GM11168 (cell line): ENCODE results near the gene THSD4.

ENCODE experiments used
- in situ Hi-C: fragments of 300-500 bp; cut with MboI; formaldehyde crosslinking; loops from one replicate; pipeline ENCODE4 v1.12.0; 2022; ENCODE audit warnings: low sequenced_read_pairs; ENCODE audit not compliant: unreplicated experiment

The THSD4 gene

DNA sequence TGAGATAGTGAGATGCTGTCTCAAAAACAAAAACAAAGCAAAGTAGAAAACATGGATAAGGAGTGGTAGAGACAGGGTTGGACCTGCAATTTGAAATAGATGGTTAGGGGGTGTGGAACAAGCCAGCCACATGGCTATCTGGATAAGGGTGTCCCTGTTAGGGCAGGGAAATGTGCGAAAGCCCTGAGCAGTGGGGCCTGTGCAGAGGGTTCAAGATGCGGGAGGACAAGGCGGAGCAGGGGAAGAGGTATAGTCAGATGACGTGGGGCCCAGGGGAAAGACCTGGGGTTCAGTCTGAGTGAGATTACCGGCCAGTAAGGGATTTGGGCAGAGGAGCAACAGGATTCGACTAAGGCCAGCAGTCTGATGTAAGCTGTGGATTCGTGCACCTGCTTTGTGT is 676.7 kb downstream of the THSD4 start:
- in situ Hi-C loops, result no loop called here

DNA sequence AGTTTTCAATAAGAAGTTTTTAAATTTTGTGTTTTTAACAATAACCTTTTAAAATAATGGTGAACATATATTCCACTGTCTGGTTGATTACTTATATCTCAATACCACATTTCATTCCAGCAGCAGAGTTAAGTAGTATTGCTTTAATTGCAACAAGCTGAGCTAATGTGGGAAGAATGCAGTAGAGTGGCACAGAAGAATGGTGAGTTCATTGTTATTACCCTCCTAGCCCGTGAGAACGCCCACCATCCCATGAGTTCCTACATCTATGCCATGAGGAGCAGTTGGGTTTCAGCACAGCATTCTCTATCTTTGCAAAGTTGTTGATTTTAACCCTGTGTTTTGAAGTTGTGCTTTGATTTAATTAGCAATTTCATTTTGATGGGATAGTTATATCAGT is 677.2 kb downstream of the THSD4 start:
- in situ Hi-C loops, result no loop called here

DNA sequence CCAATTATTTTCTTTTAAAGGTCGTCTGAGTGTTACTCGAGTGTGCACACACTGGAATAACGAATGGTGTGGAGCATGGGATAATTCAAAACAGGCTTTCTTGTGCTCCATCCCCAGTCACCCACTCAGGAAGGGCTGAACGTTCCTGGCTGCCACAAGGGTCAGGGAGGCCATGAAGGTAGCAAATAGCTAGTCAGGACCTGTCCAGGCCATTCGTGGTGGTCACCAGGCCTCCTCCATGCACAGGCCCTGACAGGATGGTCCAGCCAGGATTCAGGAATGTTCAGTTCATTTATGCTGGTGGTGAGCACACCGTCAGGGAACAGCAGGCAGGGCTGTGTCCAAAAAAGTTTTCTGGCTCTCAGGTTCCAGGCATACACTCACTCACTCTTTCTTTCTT is 683.4 kb downstream of the THSD4 start:
- in situ Hi-C loops, result no loop called here

DNA sequence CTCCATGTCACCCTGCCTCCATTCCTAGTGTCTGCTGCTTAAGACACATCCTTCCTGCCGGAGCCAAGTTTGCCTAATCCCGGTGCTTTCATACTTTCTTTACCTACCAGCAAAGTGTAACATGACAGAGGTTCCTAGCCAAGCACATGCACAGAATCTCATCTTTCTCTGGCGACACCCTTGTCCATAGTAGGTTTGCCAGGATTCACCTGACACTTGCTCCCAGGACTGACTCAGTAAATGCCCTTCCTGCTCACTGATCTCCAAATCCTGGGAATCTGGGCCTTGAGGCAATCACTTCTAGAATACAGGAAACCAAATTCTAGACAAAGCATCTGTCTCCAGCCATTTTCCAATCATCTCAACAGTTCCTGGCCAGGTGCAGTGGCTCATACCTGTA is 684.9 kb downstream of the THSD4 start:
- in situ Hi-C loops, result loop anchor here (5.0 to 10.0 kb wide), 2 partner anchors 43 to 345 kb away; no protein-coding TSS in a partner anchor

DNA sequence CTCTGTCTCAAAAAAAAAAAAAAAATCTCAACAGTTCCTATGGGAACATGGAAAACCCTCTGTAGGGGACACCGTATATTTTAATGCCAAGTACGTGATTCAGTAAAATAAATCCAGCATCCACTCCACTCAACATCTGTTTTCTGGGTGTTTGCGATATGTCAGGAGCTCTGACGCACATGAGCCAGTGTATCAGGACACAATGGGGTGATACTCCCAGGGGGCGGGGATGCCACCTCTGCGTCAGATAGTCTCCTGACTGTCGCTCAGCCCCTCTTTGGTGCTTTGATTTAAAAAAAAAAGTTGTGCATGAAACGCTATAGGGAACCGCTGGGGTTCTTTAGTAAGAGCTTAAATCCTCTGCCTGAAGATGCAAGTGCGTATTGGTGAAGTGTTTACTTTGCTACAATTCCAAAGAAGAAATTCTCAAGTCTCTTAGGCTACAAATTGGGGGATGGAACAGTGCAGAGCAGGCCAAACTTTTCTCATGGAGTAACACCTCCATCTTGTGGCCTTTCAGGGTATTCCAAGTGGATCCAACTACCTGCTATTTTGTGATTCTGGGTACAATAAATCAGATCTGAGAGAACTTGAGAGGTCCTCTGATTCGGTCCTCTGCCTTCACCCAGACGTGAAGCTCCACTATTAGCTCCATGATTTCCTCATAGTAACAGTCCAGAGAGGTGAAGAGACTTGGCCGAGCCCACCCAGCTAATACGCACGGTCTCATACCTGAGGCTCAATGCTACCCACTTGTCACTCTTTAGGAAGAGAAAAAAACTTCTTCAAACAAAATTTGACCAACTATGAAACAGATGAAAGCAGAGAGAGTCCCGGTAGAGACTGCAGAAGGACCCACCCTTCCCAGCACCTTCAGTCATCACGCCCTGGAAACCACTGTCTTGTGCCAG is 685.8 kb downstream of the THSD4 start:
- in situ Hi-C loops, result loop anchor here (5.0 to 10.0 kb wide), 2 partner anchors 44 to 344 kb away; no protein-coding TSS in a partner anchor

DNA sequence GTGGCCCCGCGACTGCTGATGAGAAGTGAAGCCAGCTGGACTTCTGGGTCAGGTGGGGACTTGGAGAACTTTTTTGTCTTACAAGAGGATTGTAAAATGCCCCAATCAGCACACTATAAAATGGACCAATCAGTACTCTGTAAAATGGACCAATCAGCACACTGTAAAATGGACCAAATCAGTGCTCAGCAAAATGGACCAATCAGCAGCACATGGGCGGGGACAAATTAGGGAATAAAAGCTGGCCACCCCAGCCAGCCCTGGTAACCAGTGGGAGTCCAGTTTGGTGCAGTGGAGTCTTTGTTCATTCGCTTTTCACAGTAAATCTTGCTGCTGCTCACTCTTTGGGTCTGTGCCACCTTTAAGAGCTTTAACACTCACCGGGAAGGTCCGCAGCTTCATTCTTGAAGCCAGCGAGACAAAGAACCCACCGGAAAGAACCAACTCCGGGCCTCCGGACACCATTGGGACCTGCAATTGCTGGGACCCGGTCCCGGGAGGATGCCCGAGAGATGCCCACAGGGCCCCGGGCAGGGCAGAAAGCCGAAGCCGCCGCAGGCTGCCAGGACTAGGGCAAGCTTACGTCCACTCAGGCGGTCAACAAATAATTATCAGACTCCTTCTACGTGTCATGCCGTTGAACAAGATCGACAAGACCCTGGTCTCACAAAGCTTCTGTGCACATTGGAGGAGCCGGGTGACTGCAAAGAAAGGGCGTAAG is 686.8 kb downstream of the THSD4 start:
- in situ Hi-C loops, result loop anchor here (5.0 to 10.0 kb wide), 2 partner anchors 45 to 343 kb away; no protein-coding TSS in a partner anchor

DNA sequence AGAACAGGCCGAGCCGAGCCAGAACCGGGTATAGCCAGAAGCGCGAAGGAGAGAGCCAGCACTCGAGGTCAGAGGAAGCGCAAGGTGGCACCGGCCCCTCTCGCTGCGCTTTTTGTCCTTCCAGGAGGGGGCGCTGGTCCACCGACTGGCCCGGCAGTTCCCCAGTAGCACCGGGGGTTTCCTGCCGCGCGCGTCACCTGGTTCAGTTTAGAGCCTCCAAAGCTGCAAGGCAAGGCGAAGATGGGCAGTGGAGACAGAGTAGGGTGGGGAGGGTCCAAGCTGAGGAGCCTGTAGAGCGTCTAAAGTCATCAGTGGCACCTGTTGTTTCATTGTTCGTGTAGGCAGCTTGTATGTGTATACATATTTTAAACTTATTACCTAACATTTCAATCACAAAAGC is 687.5 kb downstream of the THSD4 start:
- in situ Hi-C loops, result loop anchor here (5.0 to 10.0 kb wide), 2 partner anchors 45 to 342 kb away; no protein-coding TSS in a partner anchor

DNA sequence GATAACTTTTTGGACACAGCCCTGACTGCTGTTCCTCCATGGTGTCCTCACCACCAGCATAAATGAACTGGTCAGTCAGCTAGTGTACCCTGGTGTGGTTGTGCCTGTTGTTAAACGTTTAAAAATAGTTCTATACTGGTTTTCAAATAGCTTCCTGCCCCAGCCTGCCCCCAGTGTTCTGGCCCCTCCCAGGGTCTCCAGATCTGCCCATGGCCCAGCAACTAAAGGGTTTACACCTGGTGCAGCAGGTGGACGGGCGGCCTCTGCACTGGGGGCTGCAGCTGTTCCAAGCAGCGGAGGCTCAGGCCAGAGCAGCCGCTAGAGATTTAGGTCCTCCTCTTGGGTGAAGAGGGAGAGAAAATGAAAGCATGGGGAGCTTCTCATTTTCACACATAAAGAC is 689.0 kb downstream of the THSD4 start:
- in situ Hi-C loops, result loop anchor here (5.0 to 10.0 kb wide), 2 partner anchors 47 to 341 kb away; no protein-coding TSS in a partner anchor

DNA sequence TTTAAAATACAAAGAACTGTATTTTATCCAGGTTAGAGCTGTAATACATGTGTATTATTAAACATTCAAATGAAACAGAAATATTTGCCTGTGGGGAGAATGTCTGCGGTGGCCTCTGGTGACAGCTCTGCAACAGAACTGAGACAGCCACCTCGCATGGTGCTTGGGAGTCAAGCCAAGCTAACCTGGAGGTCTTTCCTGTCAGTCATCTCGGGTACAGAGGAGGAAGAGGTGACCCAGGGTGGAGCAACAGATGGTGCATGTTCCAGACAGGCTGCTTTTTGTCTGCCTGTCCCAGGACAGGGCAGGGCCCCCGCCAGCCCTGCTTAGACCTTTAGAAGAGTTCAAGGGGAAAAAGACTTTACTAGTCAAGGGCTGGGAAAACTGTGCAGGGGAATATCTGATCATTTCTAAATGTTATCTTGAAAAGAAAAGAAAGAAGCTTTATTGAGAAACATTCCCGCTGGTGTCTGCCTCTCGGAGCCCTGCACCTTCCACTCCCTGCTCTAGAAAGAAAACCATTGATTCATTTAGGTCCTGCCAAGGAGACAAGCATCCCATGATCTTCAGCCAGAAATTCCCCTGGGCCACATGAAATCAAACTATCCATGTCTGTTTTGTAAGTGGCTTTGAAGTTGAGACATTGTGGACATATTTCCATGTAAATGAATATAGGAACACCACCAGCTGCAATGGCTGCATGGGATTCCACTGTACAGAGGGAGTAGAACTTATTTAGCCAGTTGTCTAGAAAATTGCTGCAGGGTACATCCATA is 689.6 kb downstream of the THSD4 start:
- in situ Hi-C loops, result loop anchor here (5.0 to 10.0 kb wide), 2 partner anchors 48 to 340 kb away; no protein-coding TSS in a partner anchor

DNA sequence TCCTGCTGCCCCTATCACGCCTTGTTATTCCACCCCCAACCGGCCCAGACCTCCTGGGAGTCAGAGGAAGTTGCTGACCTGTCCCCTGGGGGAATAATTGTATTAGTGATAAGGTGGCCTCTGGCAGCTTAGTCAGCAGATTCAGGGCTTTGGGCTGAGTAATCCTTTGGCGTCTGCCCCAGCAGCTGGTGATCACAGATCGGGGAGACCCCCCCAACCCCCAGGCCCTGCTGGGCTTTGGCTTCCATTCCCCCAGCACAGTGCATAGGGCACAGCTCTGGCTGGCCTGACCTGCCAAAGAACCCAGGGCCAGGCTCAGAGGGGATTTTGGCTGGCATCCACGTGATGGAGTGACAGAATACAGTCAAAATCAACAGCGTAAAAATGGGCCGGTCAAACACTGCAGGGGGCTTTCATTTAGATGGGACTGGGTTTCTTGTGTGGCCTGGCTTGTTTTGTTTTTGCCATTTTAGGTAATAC is 691.2 kb downstream of the THSD4 start:
- in situ Hi-C loops, result loop anchor here (10.0 kb wide), 1 partner anchor 338 kb away; no protein-coding TSS in a partner anchor

DNA sequence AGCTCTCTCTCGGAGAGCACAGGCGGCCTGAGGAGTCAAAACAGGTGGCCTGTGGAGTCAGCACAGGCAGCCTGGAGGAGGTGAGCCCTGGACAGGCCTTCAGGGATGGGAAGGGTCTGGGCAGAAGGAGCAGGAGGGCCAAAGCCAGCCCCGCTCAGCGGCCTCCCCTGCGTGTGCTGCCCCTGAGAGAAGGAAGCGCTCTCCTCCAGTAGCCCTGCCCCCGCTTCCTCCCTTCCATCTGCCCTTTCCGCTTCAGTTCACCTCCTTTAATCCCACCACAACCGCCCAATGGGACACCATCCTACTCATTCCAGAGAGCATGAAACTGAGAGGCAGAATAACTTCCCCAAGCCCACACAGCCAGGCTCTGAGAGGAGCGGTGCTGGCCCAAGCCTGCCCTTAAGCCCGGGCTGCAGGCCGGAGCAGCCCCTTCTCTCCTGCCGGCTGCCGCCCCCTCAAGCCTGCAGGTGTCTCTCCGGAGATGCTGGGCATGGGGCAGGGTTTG is 691.9 kb downstream of the THSD4 start:
- in situ Hi-C loops, result loop anchor here (10.0 kb wide), 1 partner anchor 338 kb away; no protein-coding TSS in a partner anchor

DNA sequence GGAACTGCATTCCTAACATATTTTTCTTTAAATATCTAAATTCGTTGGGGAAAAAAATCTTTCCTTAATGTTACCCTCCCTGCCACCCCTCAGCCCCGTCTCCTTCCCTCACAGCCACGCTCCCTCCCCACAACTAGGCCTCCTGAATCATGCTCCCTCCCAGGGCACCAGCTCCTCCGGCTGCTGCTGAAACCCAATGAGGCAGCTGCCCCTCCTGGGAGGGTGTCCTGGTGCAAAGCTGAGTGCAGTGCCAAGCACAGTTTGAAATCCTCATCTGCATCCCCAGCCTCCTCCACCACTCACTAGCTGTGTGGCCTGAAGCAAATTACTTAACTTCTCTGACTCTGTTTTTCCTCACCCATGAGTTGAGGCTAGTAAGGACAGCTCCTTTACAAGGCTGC is 692.4 kb downstream of the THSD4 start:
- in situ Hi-C loops, result loop anchor here (10.0 kb wide), 1 partner anchor 337 kb away; no protein-coding TSS in a partner anchor

DNA sequence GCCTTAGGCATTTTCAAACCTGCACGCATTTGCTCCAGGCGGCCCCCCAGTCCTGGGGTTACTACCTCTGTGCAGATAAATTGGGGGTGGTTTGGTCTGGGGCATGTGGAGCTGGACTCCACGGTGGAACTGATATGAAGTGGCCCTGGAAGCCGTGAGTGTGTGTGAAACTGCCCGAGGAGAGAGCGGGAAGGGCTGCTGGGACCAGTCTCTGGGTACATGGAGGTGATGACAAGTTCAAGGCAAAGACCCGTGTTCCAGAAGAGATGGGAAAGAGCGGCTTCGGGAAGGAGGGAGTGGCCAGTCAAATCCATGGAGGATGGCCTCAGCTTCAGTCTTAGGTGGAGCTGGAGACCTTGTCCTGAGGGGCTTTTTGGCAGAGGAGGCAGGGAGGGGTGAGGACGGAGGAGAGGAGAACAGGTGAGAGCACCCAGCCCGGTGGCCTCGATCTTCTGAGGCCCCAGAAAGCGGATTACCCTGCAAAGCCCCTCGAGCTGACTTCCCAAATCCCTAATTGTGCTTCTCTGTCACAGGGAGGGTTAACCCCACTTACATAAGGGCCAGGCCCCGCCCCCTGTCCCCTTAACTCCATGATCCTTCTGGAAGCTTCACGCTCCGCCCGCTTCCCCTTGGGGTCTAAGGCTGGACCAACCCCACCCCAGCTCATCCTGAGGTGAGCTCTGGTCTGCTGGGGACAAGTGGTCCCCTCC is 693.2 kb downstream of the THSD4 start:
- in situ Hi-C loops, result loop anchor here (10.0 kb wide), 1 partner anchor 336 kb away; no protein-coding TSS in a partner anchor

DNA sequence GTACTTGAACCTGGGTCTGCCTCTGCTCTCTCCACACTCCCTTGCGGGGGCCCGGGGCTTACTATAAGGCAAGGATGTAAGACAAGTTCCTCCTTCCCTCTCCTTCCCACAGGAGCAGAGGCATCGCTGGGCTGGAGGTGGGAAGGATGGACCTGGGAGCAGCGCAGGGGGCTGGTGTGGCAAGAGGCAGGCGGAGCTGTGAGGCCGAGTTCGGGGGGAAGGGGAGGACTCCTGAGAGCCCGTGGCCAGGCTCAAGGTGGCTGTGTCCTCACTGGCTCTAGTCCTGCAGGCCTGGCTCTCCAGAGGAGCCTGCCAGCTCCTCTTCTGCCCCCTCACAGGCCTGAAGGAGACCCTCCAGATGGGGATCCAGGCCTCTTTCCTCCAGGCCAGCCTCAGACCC is 694.1 kb downstream of the THSD4 start:
- in situ Hi-C loops, result loop anchor here (10.0 kb wide), 1 partner anchor 335 kb away; no protein-coding TSS in a partner anchor

DNA sequence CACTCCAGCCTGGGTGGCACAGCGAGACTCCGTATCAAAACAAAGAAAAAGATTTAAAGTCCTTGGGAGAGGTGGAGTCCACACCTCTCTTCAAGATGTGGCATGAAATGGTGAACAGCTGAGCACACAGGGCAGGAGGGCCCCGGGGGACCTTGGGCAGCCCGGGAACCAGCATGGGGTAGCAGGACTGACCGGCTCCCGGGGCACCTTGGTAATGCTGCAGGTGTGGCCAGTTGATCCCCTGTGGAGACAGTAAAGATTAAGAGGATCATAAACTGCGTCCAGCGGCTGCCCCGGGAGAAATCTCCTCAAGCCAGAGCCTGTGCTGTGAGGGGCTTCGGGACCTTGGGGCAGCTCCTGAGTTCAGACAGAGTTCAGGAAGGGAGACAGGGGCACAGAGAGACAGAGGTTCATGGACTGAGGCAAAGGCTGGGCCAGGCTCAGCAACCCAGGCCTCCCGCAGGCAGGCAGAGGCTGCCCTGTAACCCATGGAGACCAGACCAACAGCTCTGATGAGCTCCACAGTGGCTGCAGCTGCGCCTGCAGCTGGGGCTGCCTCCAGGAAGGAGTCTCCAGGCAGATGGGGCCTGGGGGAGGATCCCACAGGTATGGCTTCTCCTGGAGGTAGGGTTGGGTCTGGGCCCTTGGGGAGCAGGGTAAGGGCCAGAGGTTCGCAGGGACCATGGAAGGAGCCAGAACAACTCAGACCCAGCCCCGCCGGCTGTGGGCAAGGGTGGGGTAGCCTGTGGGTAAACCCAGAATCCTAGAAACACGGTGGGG is 695.2 kb downstream of the THSD4 start, which contains the start of gene NR2E3:
TSS of gene NR2E3 (plus strand) at position 299 of the 780 bp plus-strand sequence. CDS start at position 489, 190 bp downstream.
- in situ Hi-C loops, result no loop called here

DNA sequence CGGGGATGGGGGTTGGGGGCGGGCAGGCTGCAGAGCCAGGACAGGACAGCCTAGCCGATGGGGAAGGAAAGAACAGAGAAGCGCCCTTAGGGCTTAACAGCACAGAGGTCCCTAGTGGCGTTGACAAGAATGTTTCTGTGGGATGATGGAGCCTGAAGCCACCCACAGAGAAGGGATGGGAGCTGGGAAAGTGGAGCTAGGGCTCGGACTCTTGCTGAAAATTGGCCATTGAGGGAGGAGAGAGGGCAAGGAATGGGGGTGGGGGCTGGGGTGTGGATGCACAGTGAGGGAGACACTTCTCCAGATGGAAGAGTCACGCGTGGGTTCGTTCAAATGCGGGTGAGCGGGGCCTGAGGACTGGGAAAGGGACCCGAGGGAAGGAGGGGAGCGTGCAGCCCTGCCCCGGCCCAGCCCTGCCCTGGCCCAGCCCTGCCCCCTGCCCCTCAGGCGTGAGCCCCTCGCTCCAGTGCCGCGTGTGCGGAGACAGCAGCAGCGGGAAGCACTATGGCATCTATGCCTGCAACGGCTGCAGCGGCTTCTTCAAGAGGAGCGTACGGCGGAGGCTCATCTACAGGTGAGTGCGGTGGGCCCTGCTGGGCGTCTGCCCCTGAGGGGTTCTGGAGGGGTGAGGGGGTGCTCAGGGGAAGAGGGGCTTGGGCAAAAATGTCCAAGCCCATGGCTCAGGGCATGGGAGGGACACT is 695.9 kb downstream of the THSD4 start:
- in situ Hi-C loops, result no loop called here
